NCI-H69 (cell line): Measurements from ENCODE around the gene IDH3A.

Experiments
- DNase-seq: peaks from one replicate; lab custom pipeline; 2025; lab: John Stamatoyannopoulos, UW

Gene IDH3A

GRCh38 chr15:78149068-78149804 is at the start of gene IDH3A:
IDH3A (plus strand) TSS chr15:78149362; CDS start chr15:78149404, 42 bp downstream.
- DNase-seq, result peak; percentile 96

- DNase-seq, result no peak
These were observed 48.3 kb upstream of the IDH3A start for GRCh38 chr15:78100886-78101285.

DNA sequence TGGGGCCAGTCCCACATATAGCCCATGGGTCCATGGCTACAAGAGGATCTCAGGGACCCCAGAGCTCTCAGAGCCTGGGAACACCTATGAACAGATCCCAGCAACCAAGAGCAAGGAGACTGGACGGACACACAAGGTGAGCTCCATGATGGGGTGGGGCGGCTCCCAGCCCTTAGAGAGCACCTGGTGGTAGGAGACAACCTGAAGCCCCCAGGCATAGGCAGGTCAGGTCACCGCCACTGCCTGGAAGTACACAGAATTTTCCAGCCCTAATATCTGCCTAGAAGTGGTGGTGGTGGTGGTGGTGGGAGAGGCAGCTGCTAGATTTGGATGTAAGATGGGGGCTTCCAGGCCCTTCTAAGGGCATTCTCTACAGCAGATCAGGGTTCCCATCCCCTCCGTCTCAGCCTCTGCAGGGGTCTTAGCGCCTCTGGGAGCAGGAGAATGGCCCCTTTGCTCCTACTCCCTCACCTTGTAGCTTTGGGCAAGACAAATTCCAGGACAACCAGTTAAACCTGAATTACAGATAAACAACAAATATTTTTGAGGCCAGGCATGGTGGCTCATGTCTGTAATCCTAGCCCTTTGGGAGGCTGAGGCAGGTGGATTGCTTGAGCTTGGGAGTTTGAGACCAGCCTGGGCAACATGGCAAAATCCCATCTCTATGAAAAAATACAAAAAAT is 47.6 kb upstream of the IDH3A start:
- DNase-seq, result no peak

- DNase-seq, result no peak
These were observed 47.0 kb upstream of the IDH3A start for GRCh38 chr15:78102211-78102610.

DNA sequence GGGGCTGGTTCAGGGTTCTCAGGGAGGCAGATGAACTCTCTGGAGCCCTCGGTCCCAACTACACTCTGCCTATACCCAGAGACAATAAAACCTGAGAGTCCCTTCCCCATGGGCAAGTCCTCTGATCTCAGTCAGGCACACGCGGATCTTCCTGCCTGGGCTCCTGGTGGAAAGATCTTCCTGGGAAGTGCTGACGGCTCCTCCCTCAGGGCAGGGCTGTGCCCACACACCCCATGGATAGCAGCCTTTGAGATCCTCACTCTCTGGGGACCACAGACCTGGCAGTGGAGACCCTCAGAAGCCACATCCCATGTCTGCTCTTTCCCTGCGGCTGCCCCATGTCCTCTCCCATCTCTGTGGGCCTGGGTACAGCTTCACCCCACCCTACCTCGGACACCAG is 46.4 kb upstream of the IDH3A start:
- no peak for DNase-seq

GRCh38 chr15:78103406-78104118 is 45.6 kb upstream of the IDH3A start:
- DNase-seq, result no peak

DNA sequence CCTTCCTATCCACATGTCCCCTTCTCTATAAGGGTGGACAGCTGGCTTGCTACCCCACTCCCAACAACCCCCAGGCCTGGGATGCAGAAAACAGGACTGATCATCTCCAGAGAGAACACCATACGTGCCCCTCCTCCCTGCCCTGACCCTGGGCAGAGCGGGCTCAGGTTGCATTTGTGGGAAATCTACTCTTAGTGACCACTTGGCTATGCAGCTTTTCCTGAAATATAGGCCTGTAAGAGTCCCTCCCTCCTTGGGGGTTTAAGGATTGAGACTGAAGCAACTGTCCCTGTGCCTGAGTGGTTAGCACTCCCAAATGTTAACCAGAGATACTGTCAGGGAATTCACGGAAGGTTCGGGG is 45.1 kb upstream of the IDH3A start:
- no peak for DNase-seq

- DNase-seq, result no peak
These were observed 44.3 kb upstream of the IDH3A start for GRCh38 chr15:78104566-78105475.

GRCh38 chr15:78105476-78106241 is 43.5 kb upstream of the IDH3A start:
- DNase-seq, result no peak

DNA sequence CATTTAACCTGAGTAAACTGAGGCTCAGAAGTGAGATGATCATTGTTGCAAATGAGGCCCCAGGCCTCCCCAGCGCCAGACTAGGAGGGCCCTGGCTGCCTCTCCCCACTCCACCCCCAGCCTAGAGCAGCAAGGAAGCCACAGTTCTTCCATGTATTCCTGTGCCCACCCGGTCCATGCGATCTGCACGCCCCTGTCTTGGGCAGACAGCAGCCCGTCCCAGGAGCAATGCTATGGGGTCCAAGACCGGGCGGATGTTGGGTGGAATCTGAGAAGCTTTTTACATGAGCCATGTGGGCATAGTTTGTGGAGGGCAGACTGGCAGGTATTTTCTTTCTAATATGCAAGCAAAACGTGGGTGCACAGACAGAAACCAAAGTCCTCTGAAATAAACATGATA is 41.7 kb upstream of the IDH3A start:
- DNase-seq, result no peak

- DNase-seq, result peak; percentile 77
These were observed 40.7 kb upstream of the IDH3A start for GRCh38 chr15:78108300-78109084.

DNA sequence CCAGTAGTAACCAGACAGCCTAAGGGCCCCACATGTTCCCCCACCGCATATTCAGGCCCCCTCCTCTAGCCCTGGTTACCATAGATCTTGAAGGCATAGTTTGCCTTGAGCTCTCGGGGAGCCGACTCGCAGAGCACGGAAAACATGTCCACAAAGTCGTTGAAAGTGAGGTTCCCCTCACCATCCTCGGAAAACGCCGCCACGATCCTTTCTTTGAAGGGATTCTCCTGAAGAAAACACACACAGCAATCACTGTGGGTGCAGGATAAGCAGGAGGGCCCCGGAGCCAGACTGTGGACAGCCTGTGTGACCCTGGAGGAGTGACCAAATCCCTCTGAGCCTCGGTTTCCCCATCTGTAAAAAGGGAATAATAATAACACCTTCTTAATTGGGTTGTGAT is 40.0 kb upstream of the IDH3A start:
- DNase-seq, result no peak

DNA sequence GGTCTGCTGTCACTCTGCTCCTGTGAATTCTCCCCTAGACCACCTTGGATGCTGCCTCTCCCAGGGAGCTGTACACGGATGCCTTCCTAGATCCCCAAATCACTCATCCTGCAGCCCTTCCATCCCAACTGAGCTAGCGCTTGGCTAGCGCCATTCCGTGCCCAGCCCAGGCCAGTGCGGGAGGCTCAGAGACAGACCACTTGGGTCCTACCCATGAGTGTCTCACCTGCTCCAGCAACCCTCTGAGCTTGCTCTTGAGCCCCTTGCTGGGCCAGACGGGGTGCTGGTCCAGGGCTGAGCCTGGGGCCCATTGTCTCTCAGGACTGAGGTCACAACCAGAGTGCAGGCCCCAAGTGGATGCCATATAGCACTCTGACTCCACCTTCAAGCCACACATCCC is 39.1 kb upstream of the IDH3A start:
- DNase-seq, result no peak

DNA sequence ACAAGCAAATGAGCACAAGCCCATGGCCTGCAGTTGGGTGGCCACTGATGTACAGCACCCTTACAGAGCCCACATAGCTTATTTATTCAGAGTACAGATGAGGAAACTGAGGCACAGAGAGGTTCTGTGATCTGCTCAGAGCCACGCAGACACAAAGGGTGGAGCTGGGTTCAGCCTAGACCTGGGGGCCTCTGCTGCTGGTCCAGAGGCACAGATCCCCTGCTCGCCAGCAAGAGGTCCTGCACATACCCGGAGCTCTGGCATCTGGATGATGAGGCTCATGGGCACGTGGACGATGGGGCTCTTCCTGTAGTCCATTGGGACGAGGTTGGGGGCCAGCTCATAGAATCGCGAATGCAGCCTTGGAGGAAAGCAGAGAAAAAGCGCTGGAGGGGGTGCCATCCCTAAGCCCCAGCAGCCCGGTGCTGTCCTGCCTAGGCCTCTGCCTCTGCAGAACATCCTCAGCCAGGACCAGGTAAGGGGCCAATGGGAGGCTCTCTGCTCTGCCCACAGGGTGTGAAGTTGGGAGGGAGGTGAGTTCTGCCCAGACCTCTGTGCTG is 38.2 kb upstream of the IDH3A start:
- DNase-seq, result no peak

DNA sequence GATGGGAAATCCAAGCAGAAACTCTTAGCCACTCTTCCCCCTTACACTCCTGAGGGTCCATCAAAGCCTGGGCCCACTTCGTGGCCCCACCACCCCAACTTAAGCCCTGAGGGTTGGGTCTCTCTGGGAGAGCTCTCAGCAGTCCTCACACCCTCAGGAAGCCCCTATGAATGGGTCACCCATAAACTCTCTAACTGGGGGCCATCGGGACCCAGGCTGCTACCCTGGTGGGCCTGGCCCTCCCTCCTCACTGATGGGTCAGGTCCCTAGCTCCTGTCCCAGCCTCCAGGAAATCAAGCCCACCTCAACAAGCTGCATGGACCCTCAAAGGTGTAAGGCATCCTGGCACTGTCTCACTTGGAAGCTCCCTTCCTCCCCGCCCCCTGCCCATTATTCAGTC is 37.4 kb upstream of the IDH3A start:
- no peak for DNase-seq

DNA sequence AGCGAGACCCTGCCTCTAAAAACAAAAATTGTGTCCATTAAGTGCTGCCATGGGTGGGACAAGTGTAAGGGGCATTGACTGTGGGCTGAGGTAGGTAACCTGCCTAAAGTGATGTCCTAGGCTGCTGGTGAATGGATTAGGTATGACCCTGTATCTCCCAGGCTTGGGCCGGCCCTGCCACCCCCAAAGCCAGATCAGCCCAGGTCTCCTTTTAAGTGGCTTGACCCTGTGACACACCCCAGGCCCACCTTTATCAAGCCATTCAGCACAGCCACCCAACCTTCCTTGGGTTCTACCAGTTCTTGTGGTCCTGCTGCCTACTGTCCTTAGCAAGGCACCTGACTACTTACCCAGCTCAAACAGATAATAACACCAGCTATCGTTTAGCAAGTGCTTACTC is 36.6 kb upstream of the IDH3A start:
- no peak for DNase-seq

DNA sequence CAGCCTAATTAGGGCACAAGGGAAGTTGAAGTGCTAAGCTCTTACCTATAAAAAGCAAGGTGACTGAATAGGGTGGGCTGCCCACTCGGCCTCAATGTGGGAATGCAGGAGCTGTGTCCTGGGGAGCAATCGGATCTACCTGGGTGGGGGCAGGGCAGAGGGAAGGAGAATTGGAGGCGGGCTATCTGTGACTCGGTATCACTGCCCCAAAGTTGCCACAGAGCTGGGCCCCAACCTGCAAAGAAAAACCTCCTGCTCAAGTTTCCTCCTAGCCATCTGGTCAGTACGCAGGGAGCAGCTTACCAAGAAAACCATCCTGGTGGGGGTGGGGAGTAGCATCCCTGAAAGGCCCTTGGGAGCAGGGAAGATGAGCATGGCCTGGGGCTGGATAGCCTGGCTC is 28.6 kb upstream of the IDH3A start:
- DNase-seq, result peak; percentile 88

- DNase-seq, result no peak
These were observed 23.9 kb upstream of the IDH3A start for GRCh38 chr15:78125267-78125666.

- DNase-seq, result peak; percentile 80
These were observed 21.3 kb upstream of the IDH3A start for GRCh38 chr15:78127882-78128281.

GRCh38 chr15:78129077-78129750 is 19.9 kb upstream of the IDH3A start:
- peak; percentile 59 for DNase-seq
